H1 (cell line): ENCODE measurements around the gene TSPEAR. TPM values are rescaled to one million over a fixed set of nuclear protein-coding genes. Genes with fewer than 3 reads are reported as not detected.

Source experiments
- CTCF ChIA-PET: fragments of 300-600 bp; sonication (Branson Sonifier 250); formaldehyde crosslinking; loops from one replicate; lab custom pipeline; 2021; ENCODE audit not compliant: partially characterized antibody; lab: Charles Lee
- POLR2A ChIA-PET: fragments of 300-600 bp; sonication (Branson Sonifier 250); formaldehyde crosslinking; loops from one replicate; lab custom pipeline; 2021; ENCODE audit warnings: inconsistent platforms; ENCODE audit not compliant: partially characterized antibody; lab: Charles Lee
- DNase-seq, 2 experiments: peaks; one replicate each; pipeline versions ENCODE4 v3.0.0 to v3.0.0-alpha.2; 2010 to 2022; ENCODE audit warnings: low spot score in 2 of 2, low read depth in 1 of 2, mixed read lengths in 1 of 2
- FAIRE-seq: peaks from 2 replicates; lab custom pipeline; 2011; peaks lifted over from hg19 to GRCh38; lab: Jason Lieb, UNC
- H2AFZ ChIP-seq: 2 replicates; pipeline ENCODE4 v1.8.1; 2012; ENCODE audit warnings: low read length, inconsistent platforms
- H2AK5ac ChIP-seq: 2 replicates; pipeline ENCODE4 v1.6.1; 2013; ENCODE audit warnings: low read depth, low read length
- H2BK120ac ChIP-seq: replicated peaks from 2 replicates; pipeline ENCODE3; 2013; ENCODE audit warnings: low read depth, low read length, inconsistent platforms
- H2BK12ac ChIP-seq: 2 replicates; pipeline ENCODE4 v1.6.1; 2013; ENCODE audit warnings: low read depth, low read length
- H2BK15ac ChIP-seq: 2 replicates; pipeline ENCODE4 v1.6.1; 2013; ENCODE audit warnings: low read length
- H2BK20ac ChIP-seq: 2 replicates; pipeline ENCODE4 v1.6.1; 2013; ENCODE audit warnings: low read length
- H2BK5ac ChIP-seq: 2 replicates; pipeline ENCODE4 v1.6.1; 2013; ENCODE audit warnings: low read depth, low read length
- H3K14ac ChIP-seq: 2 replicates; pipeline ENCODE4 v1.6.1; 2013; ENCODE audit warnings: inconsistent platforms; ENCODE audit not compliant: insufficient read length
- H3K18ac ChIP-seq: 2 replicates; pipeline ENCODE4 v1.6.1; 2013; ENCODE audit warnings: low read length; ENCODE audit errors: extremely low read depth
- H3K23ac ChIP-seq: 2 replicates; pipeline ENCODE4 v1.6.1; 2013; ENCODE audit warnings: inconsistent platforms; ENCODE audit not compliant: insufficient read length
- H3K23me2 ChIP-seq: 2 replicates; pipeline ENCODE4 v1.6.1; 2013; ENCODE audit warnings: low read depth, low read length
- H3K27ac ChIP-seq: 2 replicates; pipeline ENCODE4 v1.6.1; 2011; ENCODE audit warnings: low read depth, low read length, inconsistent platforms
- H3K27me3 ChIP-seq, 4 experiments: replicated peaks in 1 of 4; 1 replicate in 1 of 4; 2 replicates in 3 of 4; pipeline versions ENCODE4 v1.6.1 to v1.8.1; 2011 to 2013; ENCODE audit warnings: low read length in 3 of 4, mild to moderate bottlenecking in 3 of 4, inconsistent platforms in 2 of 4, mixed read lengths in 2 of 4, moderate library complexity in 1 of 4; ENCODE audit not compliant: control insufficient read depth in 3 of 4, insufficient read depth in 3 of 4; ENCODE audit errors: extremely low read depth in 1 of 4
- H3K36me3 ChIP-seq, 4 experiments: 2 replicates each; pipeline versions ENCODE4 v1.6.1 to v1.8.1; 2011 to 2013; ENCODE audit warnings: mild to moderate bottlenecking in 4 of 4, low read length in 3 of 4, moderate library complexity in 2 of 4, control low read depth in 1 of 4, inconsistent platforms in 1 of 4; ENCODE audit not compliant: insufficient read depth in 4 of 4, control insufficient read depth in 2 of 4
- H3K4ac ChIP-seq: replicated peaks from 2 replicates; pipeline ENCODE3; 2013; ENCODE audit warnings: low read length, low read depth, mixed read lengths, inconsistent platforms; ENCODE audit not compliant: insufficient read length
- H3K4me1 ChIP-seq, 4 experiments: replicated peaks in 1 of 4; 1 replicate in 1 of 4; 2 replicates in 3 of 4; pipeline versions ENCODE4 v1.6.1 to v1.8.1; 2011 to 2013; ENCODE audit warnings: low read length in 3 of 4, inconsistent platforms in 2 of 4, mixed read lengths in 1 of 4; ENCODE audit not compliant: insufficient read depth in 4 of 4, control insufficient read depth in 3 of 4
- H3K4me2 ChIP-seq, 2 experiments: 2 replicates each; pipeline versions ENCODE4 v1.6.1 to v1.8.1; 2011 to 2013; ENCODE audit warnings: low read depth in 2 of 2, low read length in 2 of 2, control low read depth in 1 of 2, inconsistent platforms in 1 of 2, mild to moderate bottlenecking in 1 of 2; ENCODE audit not compliant: insufficient read depth in 1 of 2
- H3K4me3 ChIP-seq, 4 experiments: fragments of 200-600, 300-600 bp in 1 of 4; sonication (generic), shearing (Covaris generic), sonication (Bioruptor Twin) in 1 of 4; 2 replicates each; pipeline versions ENCODE4 v1.5.1 to v1.8.1; 2011 to 2016; ENCODE audit warnings: low read length in 4 of 4, low read depth in 3 of 4, control low read depth in 2 of 4, inconsistent platforms in 2 of 4, mild to moderate bottlenecking in 2 of 4, mixed read lengths in 1 of 4, moderate library complexity in 1 of 4; ENCODE audit not compliant: insufficient read depth in 2 of 4; ENCODE audit errors: extremely low read depth in 1 of 4
- H3K56ac ChIP-seq: replicated peaks from 2 replicates; pipeline ENCODE3; 2013; ENCODE audit warnings: low read depth, mild to moderate bottlenecking, mixed read lengths, low read length, inconsistent platforms; ENCODE audit not compliant: insufficient read length
- H3K79me1 ChIP-seq: 2 replicates; pipeline ENCODE4 v1.6.1; 2013; ENCODE audit warnings: low read depth, low read length, control low read depth
- H3K79me2 ChIP-seq, 2 experiments: 2 replicates each; pipeline versions ENCODE4 v1.6.1 to v1.8.1; 2012 to 2013; ENCODE audit warnings: low read length in 2 of 2, mild to moderate bottlenecking in 2 of 2, inconsistent platforms in 1 of 2; ENCODE audit not compliant: insufficient read depth in 2 of 2, control insufficient read depth in 1 of 2
- H3K9ac ChIP-seq, 4 experiments: replicated peaks in 1 of 4; 1 replicate in 1 of 4; 2 replicates in 3 of 4; pipeline versions ENCODE4 v1.6.1 to v1.8.1; 2011 to 2013; ENCODE audit warnings: low read depth in 3 of 4, low read length in 3 of 4, control low read depth in 2 of 4, mild to moderate bottlenecking in 2 of 4, moderate library complexity in 2 of 4, inconsistent platforms in 1 of 4; ENCODE audit errors: extremely low read depth in 1 of 4
- H3K9me3 ChIP-seq, 2 experiments: 2 replicates each; pipeline versions ENCODE4 v1.6.1 to v1.8.1; 2012 to 2013; ENCODE audit warnings: mild to moderate bottlenecking in 2 of 2, moderate library complexity in 2 of 2, control low read depth in 1 of 2, inconsistent platforms in 1 of 2, low read depth in 1 of 2, low read length in 1 of 2, mixed read lengths in 1 of 2; ENCODE audit not compliant: insufficient read depth in 2 of 2
- H4K20me1 ChIP-seq, 2 experiments: replicated peaks in 1 of 2; 2 replicates each; pipeline versions ENCODE3 to v1.8.1; 2011 to 2013; ENCODE audit warnings: inconsistent platforms in 2 of 2, low read length in 2 of 2, mild to moderate bottlenecking in 1 of 2; ENCODE audit not compliant: insufficient read depth in 2 of 2, control insufficient read depth in 1 of 2
- H4K5ac ChIP-seq: 2 replicates; pipeline ENCODE4 v1.6.1; 2013; ENCODE audit warnings: low read length, low read depth, mixed read lengths, inconsistent platforms; ENCODE audit not compliant: insufficient read length
- H4K8ac ChIP-seq: 2 replicates; pipeline ENCODE4 v1.8.0; 2013; ENCODE audit warnings: mild to moderate bottlenecking, moderate library complexity, low read length, inconsistent platforms; ENCODE audit not compliant: insufficient read depth; ENCODE audit errors: extremely low read depth
- H4K91ac ChIP-seq: replicated peaks from 2 replicates; pipeline ENCODE3; 2013; ENCODE audit warnings: low read length, mixed read lengths, inconsistent platforms; ENCODE audit not compliant: insufficient read length
- CTBP2 ChIP-seq: IDR thresholded peaks from 2 replicates; pipeline ENCODE4 v1.7.0; 2011; ENCODE audit warnings: borderline replicate concordance, mild to moderate bottlenecking, moderate library complexity, mixed read lengths, low read length; ENCODE audit not compliant: insufficient read depth, insufficient read length
- FOSL1 ChIP-seq: IDR thresholded peaks from 2 replicates; pipeline ENCODE4 v1.6.1; 2011; ENCODE audit warnings: mild to moderate bottlenecking, low read depth, low read length, moderate library complexity; ENCODE audit not compliant: insufficient read depth
- TCF12 ChIP-seq: IDR thresholded peaks from 2 replicates; pipeline ENCODE4 v1.6.1; 2011; ENCODE audit warnings: low read depth, mild to moderate bottlenecking, low read length
- TEAD4 ChIP-seq: IDR thresholded peaks from 2 replicates; pipeline ENCODE4 v1.6.1; 2012; ENCODE audit warnings: low read depth, low read length, inconsistent platforms, mixed read lengths
- WGBS, 2 experiments: shearing (Covaris generic) in 1 of 2; methylation state at CpG; one replicate each; pipeline versions ENCODE4 v1.1.6 to v1.1.7; 2013 to 2015; ENCODE audit warnings: low lambda C conversion rate in 2 of 2, mixed read lengths in 2 of 2, inconsistent platforms in 1 of 2, low coverage in 1 of 2, missing lambda C conversion rate in 1 of 2; ENCODE audit not compliant: insufficient replicate concordance in 2 of 2, insufficient coverage in 1 of 2, insufficient read length in 1 of 2; ENCODE audit errors: extremely low coverage in 1 of 2, missing lambda C conversion rate in 1 of 2; 5-methylcytosine and 5-hydroxymethylcytosine counted together
- polyA plus RNA-seq, 7 experiments: library from polyadenylated mRNA; depleted of rRNA in 3 of 7; stranded (reverse) in 5 of 7; unstranded in 2 of 7; fragments of >200 nt in 5 of 7; fragments of 200-250 nt in 2 of 7; gene quantifications; 1 replicate in 5 of 7; 2 replicates in 1 of 7; 4 replicates in 1 of 7; pipeline versions ENCODE4 v1.2.1 to v1.2.3, GENCODE V29; 2011 to 2013; ENCODE audit warnings: missing spikeins in 2 of 7, mixed read lengths in 2 of 7
- total RNA-seq: library from RNA; stranded (reverse); fragmentation: NEBNext Ultra II Directional; extraction: Animal tissue kit (Norgen Biotek cat#: 25700); gene quantifications from 2 replicates; pipeline ENCODE4 v1.2.1, GENCODE V29; 2021

The TSPEAR gene
- total and polyA plus RNA-seq, 2 of the 8 experiments (the other 6 are each of a cell fraction or from before 2014, with no cell fraction given), result 0.58 to 0.89 TPM

DNA sequence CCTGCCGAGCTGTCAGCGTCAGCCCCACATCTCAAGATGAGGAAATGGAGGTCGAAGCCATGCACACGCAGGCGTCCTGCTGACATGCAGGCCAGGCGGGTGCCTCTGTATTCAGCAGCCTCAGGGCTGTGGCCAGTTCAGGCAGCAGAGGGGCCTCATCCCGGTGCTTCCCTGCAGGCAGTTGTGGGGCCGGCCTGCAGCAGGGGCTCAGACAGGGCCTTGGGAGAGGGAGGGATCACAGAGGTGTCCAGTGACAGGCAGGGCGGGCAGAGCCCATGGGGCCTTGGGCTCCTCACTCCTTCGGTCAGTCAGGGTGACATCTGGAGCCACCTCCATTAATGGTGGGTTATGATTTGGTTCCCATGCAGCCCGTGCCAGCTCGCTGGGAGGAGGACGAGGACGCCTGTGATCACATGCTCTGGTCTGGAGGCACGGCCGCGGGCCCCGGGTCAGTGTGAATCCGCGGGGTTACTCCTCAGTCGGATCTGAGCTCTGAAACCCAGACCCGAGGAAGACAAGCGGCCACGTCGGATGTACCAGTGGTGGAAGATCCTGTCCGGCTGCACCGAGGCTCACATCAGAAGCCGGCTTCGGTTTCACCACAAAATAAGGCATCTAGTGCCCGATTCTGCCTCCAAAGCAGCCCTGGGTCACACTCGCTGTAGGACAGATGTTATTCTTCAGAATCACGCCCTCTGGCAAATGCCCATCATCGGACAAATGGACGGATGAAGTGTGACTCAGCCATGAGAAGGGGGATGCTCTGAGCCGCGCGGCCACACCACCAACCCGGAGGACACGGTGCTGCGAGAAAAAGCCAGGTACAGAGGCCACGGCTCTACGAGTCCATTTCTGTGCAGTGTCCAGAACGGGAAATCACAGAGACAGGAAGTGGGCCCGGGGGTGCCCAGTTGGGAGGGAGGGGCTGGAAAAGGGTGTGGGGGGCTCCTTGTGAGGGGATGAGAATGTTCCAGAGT lies 204.8 kb downstream of the TSPEAR start:
- Histone ChIP-seq H3K14ac (no peak overlapping the region), H3K9me3 (no peaks in the 10 kb centered on the region), H2AFZ (no peak overlapping the region), H3K4me1 (no peaks in the 10 kb centered on the region; a peak in 3 of 7 replicates), H3K79me1 (no peaks in the 10 kb centered on the region), H3K36me3 (peaks cover 0 to 8% (median 8%) of the 10 kb centered on the region in 4 experiments; a peak in 4 of 8 replicates), H3K27ac (no peak overlapping the region), H4K91ac (no peak overlapping the region), H2AK5ac (no peak overlapping the region), H4K8ac (peak overlapping the region; percentile 31; the same call in 1 of the 2 replicates), H3K23ac (no peak overlapping the region), H3K4me3 (no peak overlapping the region), H4K20me1 (peaks cover 2 to 6% of the 10 kb centered on the region in 2 experiments), H3K4ac (no peak overlapping the region), H2BK120ac (no peak overlapping the region), H2BK12ac (no peak overlapping the region; the same call in 1 of the 2 replicates), H3K27me3 (no peaks in the 10 kb centered on the region), H2BK20ac (no peak overlapping the region), H3K56ac (no peak overlapping the region), H3K4me2 (no peak overlapping the region), H3K18ac (no peak overlapping the region), H3K23me2 (0 out of 2 replicates have a peak, but pooled peaks cover 2% of the 10 kb centered on the region), H3K79me2 (no peaks in the 10 kb centered on the region), H2BK5ac (no peak overlapping the region), H3K9ac (no peak overlapping the region), H4K5ac (no peak overlapping the region), H2BK15ac (no peak overlapping the region)
- 88% methylated on average over 42 of the region's 44 CpGs; no CpG with 5 or more reads in 1 of the 2 experiments for WGBS, 2 experiments
- FAIRE-seq (no peak), DNase-seq (no peak)
- TF ChIP-seq FOSL1 (no peak), CTBP2 (no peak), TEAD4 (no peak), TCF12 (no peak)
- CTCF ChIA-PET, result interaction anchor here (1.0 to 1.2 kb wide), 3 partner anchors 198 to 292 kb away, joined by 3 read pairs; no protein-coding TSS in a partner anchor
- POLR2A ChIA-PET, result interaction anchor here (1.2 to 1.9 kb wide), 3 partner anchors 9 to 21 kb away, joined by 3 to 9 read pairs (median 5); no protein-coding TSS in a partner anchor
